Heart left ventricle (tissue), 13 donors: ENCODE measurements around the gene PIGL.

Source experiments
- POLR2A ChIP-seq, 2 donors: fragments of 450-650 bp; IDR thresholded peaks; one replicate each; pipeline ENCODE4 v1.6.1; 2017; ENCODE audit warnings: antibody characterized with exemption in 2 of 2, mild to moderate bottlenecking in 2 of 2, moderate library complexity in 2 of 2
- TF ChIP-seq, protein P1 (sequence below), 12 donors: fragments of 200-600 bp; sonication (generic) in 4 of 12; IDR thresholded peaks; one replicate each; pipeline versions ENCODE4 v1.5.0 to v1.8.0; 2018 to 2022; ENCODE audit warnings: antibody characterized with exemption in 12 of 12, mild to moderate bottlenecking in 5 of 12
- donor health status: ischemic (EF 13 %, LVEDD 7.1; RV severe dilation, severe dysfunction).
- donor health status: DM: no; HTN: yes; CAD: no.
- donor health status: DM: no; HTN: no; CAD: no.
- donor health status: ischemic (EF 25% LVEDD 6.9; RV normal size, moderate dysfunction).
- donor health status: ischemic (EF 25% LVEDD 5.7; RV mildly dilated, moderate dysfunction).
- donor health status: ischemic (EF 35%, LVEDD 5.7; RV mildly dilated, moderate dysfunction).
- donor health status: nonischemic (EF 11% LVEDD 7.7; RV severe dilation, severe dysfunction).
- donor health status: DM: yes; HTN: yes; CAD: no.
- donor health status: PGD.
- donor health status: ischemic (EF 29% LVEDD 5.4; RV normal size, mild dysfunction).
- donor health status: nonischemic (EF 23%, LVEDD 6.1; RV moderate dilation, normal function).

DNA sequence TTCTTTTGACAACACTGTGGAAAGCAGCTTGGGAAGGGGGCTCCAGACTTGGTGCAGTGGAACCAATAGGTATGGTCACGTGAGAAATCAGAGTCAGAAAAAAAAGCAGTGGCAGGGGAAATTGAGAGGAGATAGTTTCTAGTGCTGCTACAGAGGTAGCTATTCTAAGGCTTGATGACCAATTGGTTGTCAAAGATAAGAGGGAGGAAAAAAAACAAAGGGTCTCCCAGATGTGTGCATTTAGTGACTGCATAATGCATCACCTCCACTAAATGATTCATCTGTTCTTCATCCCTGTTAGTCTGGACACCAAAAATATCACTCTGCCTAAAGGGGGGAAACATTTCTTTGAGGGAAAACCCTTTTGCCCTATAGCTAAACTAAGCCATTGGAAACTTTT lies 56.5 kb downstream of the PIGL start:
- TF ChIP-seq, protein P1, sequence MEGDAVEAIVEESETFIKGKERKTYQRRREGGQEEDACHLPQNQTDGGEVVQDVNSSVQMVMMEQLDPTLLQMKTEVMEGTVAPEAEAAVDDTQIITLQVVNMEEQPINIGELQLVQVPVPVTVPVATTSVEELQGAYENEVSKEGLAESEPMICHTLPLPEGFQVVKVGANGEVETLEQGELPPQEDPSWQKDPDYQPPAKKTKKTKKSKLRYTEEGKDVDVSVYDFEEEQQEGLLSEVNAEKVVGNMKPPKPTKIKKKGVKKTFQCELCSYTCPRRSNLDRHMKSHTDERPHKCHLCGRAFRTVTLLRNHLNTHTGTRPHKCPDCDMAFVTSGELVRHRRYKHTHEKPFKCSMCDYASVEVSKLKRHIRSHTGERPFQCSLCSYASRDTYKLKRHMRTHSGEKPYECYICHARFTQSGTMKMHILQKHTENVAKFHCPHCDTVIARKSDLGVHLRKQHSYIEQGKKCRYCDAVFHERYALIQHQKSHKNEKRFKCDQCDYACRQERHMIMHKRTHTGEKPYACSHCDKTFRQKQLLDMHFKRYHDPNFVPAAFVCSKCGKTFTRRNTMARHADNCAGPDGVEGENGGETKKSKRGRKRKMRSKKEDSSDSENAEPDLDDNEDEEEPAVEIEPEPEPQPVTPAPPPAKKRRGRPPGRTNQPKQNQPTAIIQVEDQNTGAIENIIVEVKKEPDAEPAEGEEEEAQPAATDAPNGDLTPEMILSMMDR (IDR thresholded peaks at IDR 0.05) = no peak
- no peak for TF ChIP-seq POLR2A (IDR thresholded peaks at IDR 0.05)
